ENCODE measurements around the gene ASIC1. TPM values are rescaled to one million over a fixed set of nuclear protein-coding genes. Genes with fewer than 3 reads are reported as not detected.

ASIC1 gene
- total RNA-seq, 2 experiments from 2014 or later = 10.8 TPM

DNA sequence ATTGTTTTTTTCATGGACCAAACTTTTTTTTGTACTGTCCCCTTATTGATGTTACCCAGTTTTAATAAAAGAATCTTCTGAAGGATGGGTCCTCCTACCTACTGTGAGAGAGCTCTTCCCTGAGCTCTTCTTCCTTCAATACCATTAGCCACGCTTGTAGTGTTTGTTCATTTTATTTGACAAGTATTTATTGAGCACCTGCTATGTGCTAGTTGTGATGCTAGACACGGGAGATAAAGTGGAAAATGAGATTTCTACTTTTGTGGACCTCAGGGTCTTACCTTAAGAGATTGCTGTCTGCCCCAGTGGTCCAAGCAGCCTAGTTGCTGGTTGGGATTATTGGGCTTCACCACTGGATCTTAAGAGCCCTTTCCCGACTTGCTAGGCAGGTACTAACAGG is 43.2 kb downstream of the ASIC1 start:
- Mint-ChIP-seq H3K9me3 (no peaks in the 10 kb centered on the region), H3K4me1 (peaks cover 3% of the 10 kb centered on the region), H3K4me3 (no peak overlapping the region), H3K36me3 (peaks cover 16% of the 10 kb centered on the region), H3K27ac (no peak overlapping the region), H3K27me3 (no peaks in the 10 kb centered on the region)
- no peak for DNase-seq

DNA sequence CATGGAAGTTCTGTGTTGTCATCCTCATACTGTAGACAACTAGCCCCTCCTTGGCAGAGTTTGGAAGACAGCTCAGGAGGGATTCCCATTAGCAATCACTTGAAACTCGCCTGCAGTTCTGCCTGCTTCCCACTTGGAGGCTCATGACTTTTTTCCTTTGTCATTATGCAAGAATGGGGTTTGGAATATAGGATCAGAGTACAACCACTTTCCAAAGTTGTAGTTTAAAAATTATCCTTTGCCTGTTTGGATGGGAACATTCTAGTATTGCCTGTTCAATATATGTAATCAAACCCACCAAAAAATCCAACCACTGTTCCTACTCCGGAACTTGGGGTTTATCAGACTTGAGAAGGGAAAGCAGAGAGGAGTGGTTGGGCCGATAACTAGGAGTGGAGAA is 44.3 kb downstream of the ASIC1 start:
- H3K27ac Mint-ChIP-seq = no peak overlapping the region
- H3K4me1 Mint-ChIP-seq = peaks cover 3% of the 10 kb centered on the region
- no peaks in the 10 kb centered on the region for H3K9me3 Mint-ChIP-seq
- H3K4me3 Mint-ChIP-seq = no peak overlapping the region
- no peaks in the 10 kb centered on the region for H3K27me3 Mint-ChIP-seq
- no peak for DNase-seq
- peaks cover 6% of the 10 kb centered on the region for H3K36me3 Mint-ChIP-seq

DNA sequence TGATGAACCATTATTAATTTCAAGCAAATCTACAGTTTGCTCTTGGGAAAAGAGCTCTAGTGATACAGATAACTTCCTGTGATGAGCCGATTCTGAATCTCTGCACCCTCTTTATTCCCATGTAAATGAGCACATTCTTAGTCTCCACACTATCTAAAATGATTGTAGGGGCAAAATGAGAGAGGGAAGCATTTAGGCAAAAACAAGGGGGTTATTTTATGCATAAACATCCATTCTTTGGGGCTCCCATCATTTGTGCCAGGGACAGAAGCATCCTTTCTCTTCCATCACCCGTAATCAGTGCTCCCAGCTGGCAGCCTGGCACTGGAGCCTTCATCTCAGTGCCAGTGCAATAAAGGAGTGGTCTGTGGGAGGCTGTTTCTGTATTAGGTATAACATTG is 44.7 kb downstream of the ASIC1 start:
- DNase-seq = no peak
- Mint-ChIP-seq H3K4me1 (peaks cover 3% of the 10 kb centered on the region), H3K9me3 (no peaks in the 10 kb centered on the region), H3K36me3 (peaks cover 2% of the 10 kb centered on the region), H3K27me3 (no peaks in the 10 kb centered on the region), H3K4me3 (no peak overlapping the region), H3K27ac (no peak overlapping the region)

DNA sequence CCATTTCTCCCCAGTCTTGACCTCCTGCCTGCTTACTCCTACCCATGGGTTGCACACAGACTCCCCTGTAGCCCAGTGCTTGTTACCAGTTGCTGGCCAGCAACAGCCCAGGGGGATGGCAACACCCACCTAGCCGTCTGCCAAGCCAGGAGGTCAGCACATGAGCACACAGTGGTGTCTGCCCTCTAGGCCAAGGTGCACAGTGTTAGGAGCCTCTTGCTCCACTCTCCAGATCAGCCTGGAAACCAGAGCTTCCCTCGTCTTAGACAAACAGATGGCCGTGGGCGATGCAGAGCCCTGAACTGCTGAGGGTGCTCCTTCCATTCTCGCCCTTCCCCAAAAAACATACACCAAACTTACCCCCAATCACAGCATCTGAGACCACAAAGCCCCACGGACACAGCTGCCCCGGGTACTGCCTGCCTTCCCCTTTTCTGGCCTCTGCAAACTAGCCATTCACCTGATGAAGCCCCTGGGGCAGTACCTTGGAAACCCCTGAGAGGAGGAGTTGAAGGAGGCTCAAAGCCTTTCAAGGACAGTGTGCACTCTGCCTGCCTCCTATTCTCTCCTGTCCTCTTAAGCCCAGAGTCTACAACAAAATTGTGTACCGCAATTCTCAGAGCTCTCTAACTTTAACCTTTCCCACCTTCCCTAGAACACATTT is 45.4 kb downstream of the ASIC1 start:
- H3K4me3 Mint-ChIP-seq = no peak overlapping the region
- no peak for DNase-seq
- H3K36me3 Mint-ChIP-seq = peaks cover under 1% of the 10 kb centered on the region
- no peaks in the 10 kb centered on the region for H3K27me3 Mint-ChIP-seq
- peaks cover 3% of the 10 kb centered on the region for H3K4me1 Mint-ChIP-seq
- H3K27ac Mint-ChIP-seq = no peak overlapping the region
- no peaks in the 10 kb centered on the region for H3K9me3 Mint-ChIP-seq

DNA sequence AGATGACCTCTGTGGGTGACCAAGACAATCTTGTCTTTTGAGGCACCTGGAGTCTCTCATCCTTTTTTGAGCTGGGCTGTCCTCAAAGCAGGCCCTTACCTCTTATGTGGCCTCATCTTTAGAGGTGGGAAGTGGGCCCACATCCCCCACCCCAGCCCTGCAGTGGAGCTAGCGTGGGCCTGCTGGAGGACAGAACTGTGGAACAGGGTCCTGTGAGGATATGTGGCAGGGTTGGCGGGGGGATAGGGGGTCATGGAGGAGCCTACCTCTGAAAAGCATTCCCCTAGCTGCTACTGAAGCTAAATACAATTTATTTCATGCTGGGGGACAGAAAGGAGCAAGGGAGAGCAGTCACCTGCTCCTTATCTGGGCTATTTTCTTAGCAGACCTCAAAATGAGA is 46.0 kb downstream of the ASIC1 start:
- H3K9me3 Mint-ChIP-seq = no peaks in the 10 kb centered on the region
- H3K36me3 Mint-ChIP-seq = no peaks in the 10 kb centered on the region
- no peak overlapping the region for H3K4me3 Mint-ChIP-seq
- H3K4me1 Mint-ChIP-seq = peaks cover 3% of the 10 kb centered on the region
- H3K27ac Mint-ChIP-seq = no peak overlapping the region
- no peaks in the 10 kb centered on the region for H3K27me3 Mint-ChIP-seq
- DNase-seq = no peak

DNA sequence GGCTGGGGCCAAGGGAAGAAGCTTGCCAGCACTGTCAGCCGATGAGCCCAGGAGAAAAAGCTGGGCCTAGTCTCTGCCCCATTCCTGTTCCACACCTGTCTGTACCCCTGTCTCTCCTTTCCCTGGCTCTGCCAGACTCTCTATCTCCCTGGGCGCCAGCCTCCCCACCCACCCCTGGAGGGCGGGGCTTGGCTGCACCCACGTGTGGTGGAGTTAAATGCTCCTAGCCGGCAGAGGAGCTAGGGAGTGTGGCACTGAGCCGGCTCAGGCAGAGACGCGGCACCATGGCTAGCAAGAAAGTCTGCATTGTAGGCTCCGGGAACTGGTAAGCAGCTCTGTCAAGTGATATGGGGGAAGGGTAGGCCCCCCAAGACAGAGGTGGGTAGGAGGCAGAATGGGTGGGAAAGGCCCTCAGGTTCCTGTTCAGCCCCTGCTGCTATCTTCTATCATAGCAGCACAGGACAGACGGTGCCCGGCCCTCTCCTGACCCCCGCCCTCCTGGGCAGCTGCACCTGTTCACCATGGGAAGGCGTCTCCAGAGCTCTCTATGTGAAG is 46.4 kb downstream of the ASIC1 start, which contains the start of gene GPD1:
Gene GPD1 (plus strand): TSS at position 242 of the 555 bp plus-strand sequence. CDS start 43 bp downstream, at position 285.
- H3K36me3 Mint-ChIP-seq = no peaks in the 10 kb centered on the region
- peaks cover 3% of the 10 kb centered on the region for H3K4me1 Mint-ChIP-seq
- no peaks in the 10 kb centered on the region for H3K9me3 Mint-ChIP-seq
- no peaks in the 10 kb centered on the region for H3K27me3 Mint-ChIP-seq
- H3K4me3 Mint-ChIP-seq = no peak within 1 kb of the TSS
- no peak within 1 kb of the TSS for H3K27ac Mint-ChIP-seq
- DNase-seq = peak; percentile 50

DNA sequence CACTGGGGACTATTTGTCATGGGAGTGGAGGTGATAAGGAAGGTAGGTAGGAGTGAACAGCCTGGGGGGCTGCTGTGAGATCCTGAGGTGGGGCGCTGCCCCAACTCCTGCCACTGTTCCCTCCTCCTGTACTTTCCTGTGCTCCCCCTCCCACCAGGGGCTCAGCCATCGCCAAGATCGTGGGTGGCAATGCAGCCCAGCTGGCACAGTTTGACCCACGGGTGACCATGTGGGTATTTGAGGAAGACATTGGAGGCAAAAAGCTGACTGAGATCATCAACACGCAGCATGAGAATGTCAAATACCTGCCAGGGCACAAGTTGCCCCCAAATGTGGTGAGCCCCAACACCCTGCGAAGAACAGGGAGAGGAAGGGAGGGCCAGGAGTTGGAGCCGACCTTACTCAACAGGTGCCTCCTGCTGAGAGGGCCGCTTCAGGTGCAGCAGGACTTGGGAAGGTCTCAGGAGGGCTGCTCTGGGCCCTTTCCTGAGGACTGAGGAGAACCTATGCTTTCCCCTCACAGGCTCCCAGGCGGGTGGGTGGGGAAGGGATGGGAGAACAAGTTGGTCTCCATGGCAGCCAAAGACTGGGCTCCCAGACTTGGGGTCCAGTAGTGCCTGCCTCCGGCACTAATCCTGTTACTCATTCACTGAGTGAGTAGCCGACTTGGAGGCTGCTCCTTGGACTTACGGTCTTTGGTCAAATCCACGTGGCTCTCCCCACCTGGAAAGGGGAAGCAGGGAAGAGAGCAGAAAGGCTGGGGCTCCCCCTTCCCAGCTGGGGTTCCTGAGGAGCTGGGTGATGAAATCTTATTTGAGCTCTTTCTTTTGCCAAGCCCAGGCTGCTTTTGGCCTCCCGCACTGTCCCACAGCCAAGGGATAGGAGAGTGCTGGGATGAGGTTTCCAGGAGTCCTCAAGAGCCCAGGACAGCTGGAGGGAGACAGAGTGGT is 47.3 kb downstream of the ASIC1 start:
- no peak overlapping the region for H3K4me3 Mint-ChIP-seq
- H3K9me3 Mint-ChIP-seq = no peaks in the 10 kb centered on the region
- no peaks in the 10 kb centered on the region for H3K27me3 Mint-ChIP-seq
- no peak for DNase-seq
- no peak overlapping the region for H3K27ac Mint-ChIP-seq
- peaks cover 3% of the 10 kb centered on the region for H3K4me1 Mint-ChIP-seq
- H3K36me3 Mint-ChIP-seq = no peaks in the 10 kb centered on the region

DNA sequence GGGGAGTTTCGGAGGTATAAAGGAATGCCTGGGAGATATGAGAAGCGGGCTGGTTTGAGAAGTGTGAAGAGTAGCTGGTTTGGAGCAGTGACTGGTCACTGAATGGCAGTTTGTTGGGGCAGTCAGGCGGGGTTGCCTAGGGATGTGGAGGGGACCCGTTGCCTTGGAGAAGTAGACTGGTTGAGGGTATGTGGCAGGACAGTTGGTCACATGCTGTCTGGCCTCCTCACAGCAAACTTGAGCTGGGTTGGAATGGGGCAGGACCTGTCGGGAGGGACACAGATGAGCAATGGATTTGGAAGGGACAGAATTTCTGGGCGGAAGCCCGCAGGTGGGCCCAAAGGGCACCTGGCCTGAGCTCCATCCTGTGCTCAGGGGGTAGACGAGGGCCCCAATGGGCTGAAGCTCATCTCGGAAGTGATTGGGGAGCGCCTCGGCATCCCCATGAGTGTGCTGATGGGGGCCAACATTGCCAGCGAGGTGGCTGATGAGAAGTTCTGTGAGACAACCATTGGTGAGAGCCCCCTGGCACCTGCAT is 48.6 kb downstream of the ASIC1 start:
- no peak overlapping the region for H3K4me3 Mint-ChIP-seq
- H3K36me3 Mint-ChIP-seq = no peaks in the 10 kb centered on the region
- H3K9me3 Mint-ChIP-seq = no peaks in the 10 kb centered on the region
- no peaks in the 10 kb centered on the region for H3K27me3 Mint-ChIP-seq
- H3K4me1 Mint-ChIP-seq = peaks cover 10% of the 10 kb centered on the region
- no peak for DNase-seq
- H3K27ac Mint-ChIP-seq = no peak overlapping the region

DNA sequence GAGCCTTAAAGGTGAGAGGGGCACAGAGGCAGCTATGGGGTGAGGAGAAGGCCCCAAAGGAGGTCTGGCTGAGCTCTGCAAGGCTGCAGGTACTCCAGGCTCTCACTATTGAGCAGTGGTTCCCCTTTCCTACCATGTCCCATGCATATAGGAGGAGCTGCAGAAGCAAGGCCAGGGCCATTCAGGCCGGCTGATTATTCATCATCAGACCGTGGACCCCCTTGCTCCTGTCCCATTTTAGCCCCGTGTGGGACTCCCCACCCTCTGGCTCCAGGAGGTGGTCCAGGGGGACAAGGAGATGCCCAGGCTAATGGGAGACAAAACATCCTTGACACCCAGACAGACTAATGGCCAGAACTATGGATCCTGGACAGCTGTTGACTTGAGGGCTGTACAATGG is 49.5 kb downstream of the ASIC1 start:
- H3K9me3 Mint-ChIP-seq = no peaks in the 10 kb centered on the region
- H3K36me3 Mint-ChIP-seq = no peaks in the 10 kb centered on the region
- H3K4me1 Mint-ChIP-seq = peaks cover 14% of the 10 kb centered on the region
- no peak for DNase-seq
- H3K27me3 Mint-ChIP-seq = no peaks in the 10 kb centered on the region
- H3K27ac Mint-ChIP-seq = no peak overlapping the region
- H3K4me3 Mint-ChIP-seq = no peak overlapping the region

DNA sequence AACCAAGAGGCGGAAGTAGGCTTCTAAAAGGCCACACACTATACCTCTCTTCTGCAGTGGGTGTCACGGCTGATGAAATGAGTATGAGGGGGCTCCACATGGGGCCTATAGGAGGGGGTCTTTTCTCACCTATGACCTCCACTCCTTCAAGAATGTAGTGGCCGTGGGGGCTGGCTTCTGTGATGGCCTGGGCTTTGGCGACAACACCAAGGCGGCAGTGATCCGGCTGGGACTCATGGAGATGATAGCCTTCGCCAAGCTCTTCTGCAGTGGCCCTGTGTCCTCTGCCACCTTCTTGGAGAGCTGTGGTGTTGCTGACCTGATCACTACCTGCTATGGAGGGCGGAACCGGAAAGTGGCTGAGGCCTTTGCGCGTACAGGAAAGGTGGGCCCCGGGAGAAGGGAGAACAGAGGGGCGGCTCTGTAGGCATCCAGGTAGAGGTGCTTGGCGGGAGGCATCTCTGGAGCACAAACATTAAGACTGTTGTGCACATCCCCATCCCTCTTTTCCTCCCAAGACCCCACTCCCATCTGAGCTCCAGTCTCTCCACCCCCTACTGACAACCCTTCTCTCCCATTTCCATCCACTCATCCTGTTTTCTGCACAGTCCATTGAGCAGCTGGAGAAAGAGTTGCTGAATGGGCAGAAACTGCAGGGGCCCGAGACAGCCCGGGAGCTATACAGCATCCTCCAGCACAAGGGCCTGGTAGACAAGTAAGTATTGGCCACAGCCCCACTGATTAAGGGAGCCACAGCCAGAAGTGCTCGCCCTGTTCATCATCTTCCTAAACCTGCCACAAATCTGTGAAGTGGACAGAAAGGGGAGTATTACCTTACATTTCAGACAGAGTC is 50.2 kb downstream of the ASIC1 start:
- no peak for DNase-seq
- H3K27me3 Mint-ChIP-seq = no peaks in the 10 kb centered on the region
- no peaks in the 10 kb centered on the region for H3K9me3 Mint-ChIP-seq
- no peak overlapping the region for H3K27ac Mint-ChIP-seq
- H3K4me3 Mint-ChIP-seq = no peak overlapping the region
- peaks cover 14% of the 10 kb centered on the region for H3K4me1 Mint-ChIP-seq
- H3K36me3 Mint-ChIP-seq = peaks cover 1% of the 10 kb centered on the region

DNA sequence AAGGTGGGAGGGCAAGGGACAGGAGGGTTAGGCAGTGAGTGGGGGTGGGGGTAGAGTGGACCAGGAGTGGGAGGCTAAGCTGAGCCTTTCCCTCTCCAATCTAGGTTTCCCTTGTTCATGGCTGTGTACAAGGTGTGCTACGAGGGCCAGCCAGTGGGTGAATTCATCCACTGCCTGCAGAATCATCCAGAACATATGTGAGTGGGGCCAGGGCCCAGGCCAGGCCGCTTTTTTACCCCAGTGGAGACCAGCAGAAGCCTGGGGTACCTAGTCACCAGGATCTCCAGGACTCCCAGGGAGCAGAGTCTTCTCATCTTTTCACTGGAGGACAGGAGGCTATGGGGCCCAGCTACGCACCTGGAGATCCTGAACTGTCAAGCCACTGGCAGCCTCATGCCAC is 51.9 kb downstream of the ASIC1 start:
- DNase-seq = no peak
- peaks cover 14% of the 10 kb centered on the region for H3K4me1 Mint-ChIP-seq
- H3K9me3 Mint-ChIP-seq = no peaks in the 10 kb centered on the region
- no peak overlapping the region for H3K4me3 Mint-ChIP-seq
- no peaks in the 10 kb centered on the region for H3K27me3 Mint-ChIP-seq
- no peak overlapping the region for H3K27ac Mint-ChIP-seq
- H3K36me3 Mint-ChIP-seq = peaks cover 2% of the 10 kb centered on the region

DNA sequence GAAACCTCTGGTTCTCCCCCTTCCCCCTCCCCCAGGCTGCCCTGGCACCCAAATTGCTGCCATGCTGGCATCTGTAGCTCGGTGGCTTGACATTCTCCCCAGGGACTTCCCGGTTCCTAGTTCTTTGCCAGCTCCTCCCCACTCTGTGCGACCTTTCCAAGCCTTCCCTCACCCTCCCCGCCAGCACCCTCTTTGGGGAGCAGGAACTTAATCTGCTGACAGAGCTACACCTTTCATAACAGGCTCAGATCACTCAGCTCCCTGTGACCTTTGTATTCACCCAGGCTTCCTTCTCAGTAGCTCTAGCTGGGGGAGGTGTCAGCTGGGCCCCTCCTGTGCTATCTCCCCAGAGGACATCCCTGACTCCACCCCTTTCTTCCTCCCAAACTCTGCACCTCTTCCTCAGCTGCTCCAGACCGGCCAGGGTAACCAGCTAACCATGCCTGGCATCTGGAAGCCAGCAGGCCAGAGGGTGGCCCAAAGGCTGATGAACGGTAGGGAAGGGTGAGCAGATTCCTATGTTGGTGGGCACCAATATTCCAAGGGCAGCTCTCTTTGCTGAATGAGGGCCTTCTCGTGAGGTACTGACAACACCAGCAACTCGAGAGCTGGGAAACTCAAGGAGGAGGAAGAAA is 52.8 kb downstream of the ASIC1 start:
- no peak for DNase-seq
- peak overlapping the region; percentile 54 for H3K27ac Mint-ChIP-seq
- peaks cover 4% of the 10 kb centered on the region for H3K36me3 Mint-ChIP-seq
- H3K4me1 Mint-ChIP-seq = peaks cover 17% of the 10 kb centered on the region
- H3K4me3 Mint-ChIP-seq = no peak overlapping the region
- H3K9me3 Mint-ChIP-seq = no peaks in the 10 kb centered on the region
- H3K27me3 Mint-ChIP-seq = no peaks in the 10 kb centered on the region

DNA sequence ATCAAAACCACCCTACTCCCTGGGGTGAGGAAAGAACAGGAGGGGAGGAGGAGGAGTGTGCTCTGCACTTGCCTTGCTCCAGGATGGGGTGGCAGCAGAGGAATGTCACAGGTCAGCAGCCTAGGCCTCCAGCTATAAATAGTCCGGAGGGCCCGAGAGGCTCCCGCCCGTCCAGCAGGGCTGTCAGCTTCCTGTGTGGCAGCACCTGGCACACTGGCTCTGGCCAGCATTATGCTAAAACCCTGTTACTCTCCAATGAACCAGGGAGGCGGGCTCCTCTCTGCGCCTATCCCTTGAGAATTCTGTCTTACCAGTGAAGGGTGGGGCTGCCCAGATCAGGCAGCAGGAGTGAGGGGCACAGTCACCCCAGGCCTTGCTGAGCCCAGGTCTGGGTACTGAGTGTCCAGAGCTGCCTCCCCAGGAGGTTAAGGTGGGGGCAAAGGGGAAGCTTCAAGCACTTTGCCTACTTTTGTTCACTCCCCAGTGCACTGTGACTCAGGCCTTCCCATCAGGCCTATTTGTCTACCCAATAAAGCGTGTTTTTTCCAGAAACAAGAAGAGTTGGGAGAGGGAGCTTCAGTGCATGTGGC is 53.5 kb downstream of the ASIC1 start:
- peak overlapping the region; percentile 80 for H3K4me3 Mint-ChIP-seq
- no peak for DNase-seq
- peaks cover 10% of the 10 kb centered on the region for H3K36me3 Mint-ChIP-seq
- H3K4me1 Mint-ChIP-seq = peaks cover 22% of the 10 kb centered on the region
- H3K27me3 Mint-ChIP-seq = no peaks in the 10 kb centered on the region
- H3K27ac Mint-ChIP-seq = peak overlapping the region; percentile 94
- no peaks in the 10 kb centered on the region for H3K9me3 Mint-ChIP-seq

DNA sequence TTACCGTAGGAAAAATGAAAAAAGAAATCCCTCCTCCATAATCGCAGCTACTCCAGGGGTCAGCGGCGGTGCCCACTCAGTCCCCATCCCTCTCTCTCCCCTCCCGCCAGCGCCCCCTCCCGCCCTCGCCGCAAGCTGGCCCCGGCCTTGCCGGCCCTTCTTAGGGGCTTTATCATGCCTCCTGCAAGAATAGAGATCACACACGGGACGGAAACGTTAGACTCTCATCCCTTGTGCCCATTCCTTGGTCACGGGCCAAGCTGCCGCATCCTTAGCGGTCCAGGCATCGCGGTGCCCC is 53.9 kb downstream of the ASIC1 start:
- H3K27me3 Mint-ChIP-seq = no peaks in the 10 kb centered on the region
- H3K4me1 Mint-ChIP-seq = peaks cover 26% of the 10 kb centered on the region
- H3K36me3 Mint-ChIP-seq = peaks cover 11% of the 10 kb centered on the region
- peak overlapping the region; percentile 80 for H3K4me3 Mint-ChIP-seq
- no peak for DNase-seq
- no peaks in the 10 kb centered on the region for H3K9me3 Mint-ChIP-seq
- peak overlapping the region; percentile 94 for H3K27ac Mint-ChIP-seq
